GM12878 (cell line): ENCODE measurements around the gene CWC22. TPM values are rescaled to one million over a fixed set of nuclear protein-coding genes. Genes with fewer than 3 reads are reported as not detected.

Experiments
- ATAC-seq: fragments of 200-7000 bp; cut with Tn5 transposase; 3 replicates; pipeline ENCODE4 v1.9.1; 2020; ENCODE audit warnings: mild to moderate bottlenecking, moderate library complexity
- BruUV-seq: library from RNA; stranded (reverse); fragments of 400-500 nt; replicated peaks from 2 replicates; lab custom pipeline; 2021; lab: Mats Ljungman, UMichigan
- CTCF ChIA-PET: fragments of 300-600 bp; sonication (Branson Sonifier 250); formaldehyde crosslinking; extraction: SDS; loops from one replicate; lab custom pipeline; 2021; ENCODE audit warnings: inconsistent platforms; lab: Yijun Ruan, JAX
- POLR2A ChIA-PET: fragments of 350-600 bp; formaldehyde crosslinking; extraction: SDS; loops from one replicate; lab custom pipeline; 2021; ENCODE audit warnings: inconsistent platforms; lab: Charles Lee
- RAD21 ChIA-PET: fragments of 300-600 bp; sonication (Branson Sonifier 250); formaldehyde crosslinking; loops from one replicate; lab custom pipeline; 2023; ENCODE audit warnings: antibody characterized with exemption; ENCODE audit not compliant: unreplicated experiment; lab: Charles Lee
- SMC1A ChIA-PET: fragments of 300-600 bp; sonication (Branson Sonifier 250); formaldehyde crosslinking; loops from one replicate; lab custom pipeline; 2023; ENCODE audit not compliant: unreplicated experiment, uncharacterized antibody; lab: Charles Lee
- DNase-seq: peaks from one replicate; pipeline ENCODE4 v3.0.0-alpha.2; 2011; ENCODE audit warnings: low read depth, low spot score
- FAIRE-seq: peaks from 3 replicates; lab custom pipeline; 2011; peaks lifted over from hg19 to GRCh38; lab: Jason Lieb, UNC
- H2AFZ ChIP-seq: 2 replicates; pipeline ENCODE4 v1.6.0; 2011; ENCODE audit warnings: low read depth, low read length, control low read depth; ENCODE audit not compliant: control insufficient read depth
- H3K27ac ChIP-seq: 2 replicates; pipeline ENCODE4 v1.5.1; 2011; ENCODE audit warnings: control low read depth; ENCODE audit not compliant: control insufficient read depth, insufficient read depth
- H3K27me3 ChIP-seq, 2 experiments: replicated peaks in 1 of 2; 2 replicates each; pipeline versions ENCODE4 v1.6.0 to v1.6.1; 2011; ENCODE audit warnings: low read length in 1 of 2; ENCODE audit not compliant: control insufficient read depth in 2 of 2, insufficient read depth in 2 of 2
- H3K36me3 ChIP-seq, 2 experiments: 2 replicates each; pipeline ENCODE4 v1.5.1; 2011; ENCODE audit warnings: low read length in 1 of 2; ENCODE audit not compliant: control insufficient read depth in 2 of 2, insufficient read depth in 2 of 2
- H3K4me1 ChIP-seq: 2 replicates; pipeline ENCODE4 v1.6.1; 2011; ENCODE audit warnings: mild to moderate bottlenecking, low read length, moderate library complexity, mixed read lengths; ENCODE audit not compliant: control insufficient read depth, insufficient read depth
- H3K4me2 ChIP-seq: 2 replicates; pipeline ENCODE4 v1.6.0; 2011; ENCODE audit warnings: control low read depth; ENCODE audit not compliant: control insufficient read depth, insufficient read depth
- H3K4me3 ChIP-seq: fragments of 200-600 bp; sonication (generic); 2 replicates; pipeline ENCODE4 v1.5.1; 2016
- H3K79me2 ChIP-seq: 2 replicates; pipeline ENCODE4 v1.6.0; 2011; ENCODE audit warnings: low read length; ENCODE audit not compliant: control insufficient read depth, insufficient read depth
- H3K9ac ChIP-seq: 2 replicates; pipeline ENCODE4 v1.8.0; 2011; ENCODE audit warnings: low read length, control low read depth, mixed read lengths; ENCODE audit not compliant: control insufficient read depth, insufficient read depth
- H3K9me3 ChIP-seq: replicated peaks from 3 replicates; pipeline ENCODE4 v1.5.1; 2011; ENCODE audit warnings: mild to moderate bottlenecking, low read length; ENCODE audit not compliant: control insufficient read depth, insufficient read depth
- H4K20me1 ChIP-seq: 2 replicates; pipeline ENCODE4 v1.6.0; 2011; ENCODE audit not compliant: control insufficient read depth, insufficient read depth
- ASH2L ChIP-seq: fragments of 300-600, 200-600 bp; sonication (generic); IDR thresholded peaks from 2 replicates; pipeline ENCODE4 v1.6.1; 2017; ENCODE audit warnings: low read depth, mild to moderate bottlenecking, borderline replicate concordance
- BMI1 ChIP-seq: fragments of 450-650 bp; IDR thresholded peaks from 2 replicates; pipeline ENCODE4 v1.6.1; 2016; ENCODE audit warnings: mild to moderate bottlenecking, moderate library complexity, borderline replicate concordance
- CHD4 ChIP-seq: fragments of 200-600 bp; sonication (generic); IDR thresholded peaks from 2 replicates; pipeline ENCODE4 v1.6.1; 2016; ENCODE audit warnings: mild to moderate bottlenecking
- E2F8 ChIP-seq: fragments of 450-650 bp; IDR thresholded peaks from 2 replicates; pipeline ENCODE4 v1.6.1; 2018; ENCODE audit warnings: mild to moderate bottlenecking, low read depth, moderate library complexity; ENCODE audit not compliant: partially characterized antibody
- FOXK2 ChIP-seq: fragments of 450-650 bp; IDR thresholded peaks from 2 replicates; pipeline ENCODE4 v1.6.1; 2017; ENCODE audit warnings: mild to moderate bottlenecking, moderate library complexity
- MYB ChIP-seq: fragments of 150-350 bp; IDR thresholded peaks from 2 replicates; pipeline ENCODE4 v1.6.1; 2014; ENCODE audit warnings: mild to moderate bottlenecking, low read depth, low read length, borderline replicate concordance
- NFYA ChIP-seq: IDR thresholded peaks from 2 replicates; pipeline ENCODE4 v1.6.1; 2011; ENCODE audit warnings: low read depth, mild to moderate bottlenecking, low read length, improper control_type of control experiment, borderline replicate concordance
- NKRF ChIP-seq: fragments of 450-650 bp; conservative IDR thresholded peaks from 2 replicates; pipeline ENCODE4 v1.6.1; 2017; ENCODE audit warnings: mild to moderate bottlenecking, moderate library complexity
- PAX5 ChIP-seq: IDR thresholded peaks from 2 replicates; pipeline ENCODE4 v1.6.1; 2011; ENCODE audit warnings: low read depth, low read length, borderline replicate concordance
- REST ChIP-seq: IDR thresholded peaks from 2 replicates; pipeline ENCODE4 v1.6.1; 2012; ENCODE audit warnings: mild to moderate bottlenecking, low read depth, low read length
- ZBTB11 ChIP-seq: fragments of 450-650 bp; formaldehyde crosslinking; IDR thresholded peaks from 2 replicates; pipeline ENCODE4 v1.5.0; 2022; ENCODE audit warnings: mild to moderate bottlenecking, missing genetic modification characterization
- ZNF622 ChIP-seq: fragments of 450-650 bp; IDR thresholded peaks from 2 replicates; pipeline ENCODE4 v1.6.1; 2017; ENCODE audit warnings: mild to moderate bottlenecking, inconsistent platforms
- WGBS: methylation state at CpG from one replicate; pipeline ENCODE4 v1.1.6; 2016; ENCODE audit warnings: low lambda C conversion rate; ENCODE audit not compliant: insufficient replicate concordance, insufficient coverage; ENCODE audit errors: missing lambda C conversion rate; 5-methylcytosine and 5-hydroxymethylcytosine counted together
- in situ Hi-C: fragments of 300-500 bp; cut with MboI; formaldehyde crosslinking; loops from 9 replicates; pipeline ENCODE4 v1.14.3; 2018; ENCODE audit warnings: mixed read lengths
- intact Hi-C: fragments of 100-400 bp; cut with micrococcal nuclease; formaldehyde crosslinking; loops from one replicate; pipeline ENCODE4 v1.14.2; 2022; ENCODE audit not compliant: unreplicated experiment
- polyA plus RNA-seq, 11 experiments: library from polyadenylated mRNA; depleted of rRNA in 4 of 11; unstranded in 6 of 11; stranded (reverse) in 5 of 11; fragments of >200 nt; fragmentation: Nextera tagmentation in 4 of 11; fragmentation: Illumina TruSeq in 1 of 11; extraction: Ambion mirVana in 4 of 11; extraction: Trizol in 1 of 11; gene quantifications; 1 replicate in 1 of 11; 2 replicates in 10 of 11; pipeline versions ENCODE4 v1.2.1 to v1.2.3, GENCODE V29; 2011 to 2016; ENCODE audit warnings: inconsistent platforms in 2 of 11, missing spikeins in 2 of 11, low read depth in 1 of 11
- total RNA-seq, 4 experiments: library from RNA; depleted of rRNA in 3 of 4; stranded (reverse); fragments of >200 nt in 3 of 4; fragmentation: Illumina TruSeq in 1 of 4; extraction: Trizol in 1 of 4; gene quantifications; 2 replicates each; pipeline versions ENCODE4 v1.2.1 to v1.2.3, GENCODE V29; 2013 to 2021

Gene CWC22
- total and polyA plus RNA-seq, 10 of the 15 experiments (the other 5 are each of a cell fraction or from before 2014, with no cell fraction given): 8.2 to 38.5 (median 26.3) TPM

- ChIA-PET POLR2A (no interaction called here), RAD21 (no interaction called here), SMC1A (no interaction called here), CTCF (interaction anchor here (1.0 kb wide), 1 partner anchor 18 kb away, joined by 3 read pairs; no protein-coding TSS in a partner anchor)
- WGBS: 88% methylated on average over 1 of the region's 1 CpG
- no peaks in the 10 kb centered on the region for H3K9me3 ChIP-seq
- H4K20me1 ChIP-seq: no peaks in the 10 kb centered on the region
- TF ChIP-seq NFYA: no peak
- TF ChIP-seq ZNF622: no peak
- TF ChIP-seq ZBTB11 (CRISPR knock-in tag): no peak
- TF ChIP-seq NKRF: no peak
- TF ChIP-seq MYB: no peak
- no peak for TF ChIP-seq CHD4
- TF ChIP-seq ASH2L: no peak
- no peak for TF ChIP-seq FOXK2
- TF ChIP-seq PAX5: no peak
- no peak for TF ChIP-seq REST
- no peak for TF ChIP-seq E2F8
- TF ChIP-seq BMI1: no peak
- H3K79me2 ChIP-seq: peaks cover 3% of the 10 kb centered on the region
- in situ Hi-C loops: no loop called here
- ATAC-seq (no peak), DNase-seq (no peak), FAIRE-seq (no peak)
- intact Hi-C loops: no loop called here
- H3K4me2 ChIP-seq: no peak overlapping the region
- peaks cover 2 to 23% of the 10 kb centered on the region in 2 experiments; a peak in 3 of 4 replicates for H3K36me3 ChIP-seq
- H2AFZ ChIP-seq: no peak overlapping the region
- H3K9ac ChIP-seq: no peak overlapping the region
- no peaks in the 10 kb centered on the region for H3K27me3 ChIP-seq
- H3K27ac ChIP-seq: no peak overlapping the region
- BruUV-seq: no TSS peak
- peaks cover 6% of the 10 kb centered on the region; the same call in 1 of the 2 replicates for H3K4me1 ChIP-seq
- no peak overlapping the region for H3K4me3 ChIP-seq
Measured at GRCh38 chr2:179987916-179988315, 19.2 kb downstream of the CWC22 start.
